Measurements from ENCODE around the gene HYKK. TPM values are rescaled to one million over a fixed set of nuclear protein-coding genes. Genes with fewer than 3 reads are reported as not detected.

HYKK gene
- total RNA-seq, 1 donor from 2014 or later: 0.90 TPM

Other genes starting within 250 kb of the HYKK start
- gene DNAJA4, start 243.0 kb upstream of the HYKK start, total RNA-seq: 0.90 and 2.0 TPM in 2 replicates
- gene SKIC8, start 208.0 kb upstream of the HYKK start, total RNA-seq: 67.9 and 84.5 TPM in 2 replicates
- gene CRABP1, start 167.2 kb upstream of the HYKK start, total RNA-seq: not detected in 2 replicates
- gene IREB2, start 69.4 kb upstream of the HYKK start, total RNA-seq: 17.7 and 25.7 TPM in 2 replicates
- 192 and 213 TPM in 2 replicates for gene PSMA4, start 32.9 kb downstream of the HYKK start, total RNA-seq
- 2.0 and 2.1 TPM in 2 replicates for gene CHRNA5, start 57.9 kb downstream of the HYKK start, total RNA-seq
- under 0.01 TPM in 1 of 2 replicates, not detected in the other for gene CHRNA3, start 113.4 kb downstream of the HYKK start, total RNA-seq
- gene CHRNB4, start 133.6 kb downstream of the HYKK start, total RNA-seq: not detected in 2 replicates

All from dermis microvascular lymphatic vessel endothelial cell (primary cell).